T-helper 2 cell treated with Interferon-gamma antibody and Interleukin-4, amounts not matched to agents 100 ng/mL and 5 ng/mL, for 36 hours (primary cell): ENCODE data around the gene RASAL2. TPM values are rescaled to one million over a fixed set of nuclear protein-coding genes. Genes with fewer than 3 reads are reported as not detected.
"Not testable (repeated sequence)": the region's sequence is repeated elsewhere in the genome, so short reads cannot be mapped to it uniquely, and the experiment has no call there.

Experiments
- intact Hi-C: fragments of 100-400 bp; cut with micrococcal nuclease; formaldehyde crosslinking; loops from one replicate; pipeline ENCODE4 v1.15.1; 2023
- total RNA-seq: library from RNA; stranded (reverse); gene quantifications from 2 replicates; pipeline ENCODE4 v1.2.3, GENCODE V29; 2022

RASAL2 gene
- total RNA-seq, 1 donor from 2014 or later, result 0.05 TPM

- intact Hi-C loops, result no loop called here
Measured at GRCh38 chr1:178115260-178115659, 21.4 kb downstream of the RASAL2 start.

DNA sequence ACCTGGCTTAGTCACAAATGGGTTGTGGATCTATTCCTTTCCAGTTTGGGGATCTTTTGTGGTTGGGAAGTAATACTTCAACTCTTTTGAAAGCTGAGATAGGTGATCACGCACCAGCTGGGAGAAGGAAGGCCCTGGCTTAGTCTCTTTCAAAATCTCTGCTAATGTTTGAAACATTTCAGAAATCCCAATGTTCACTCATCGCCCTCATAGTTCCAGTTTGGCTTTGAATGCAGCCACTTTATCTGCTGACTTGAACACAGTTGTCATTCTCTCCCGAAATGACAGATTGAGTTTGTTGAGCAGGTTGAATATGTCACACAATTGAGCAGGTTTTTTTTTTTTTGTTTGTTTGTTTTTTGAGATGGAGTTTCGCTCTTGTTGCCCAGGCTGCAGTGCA, 24.6 kb downstream of the RASAL2 start:
- intact Hi-C loops, result no loop called here

DNA sequence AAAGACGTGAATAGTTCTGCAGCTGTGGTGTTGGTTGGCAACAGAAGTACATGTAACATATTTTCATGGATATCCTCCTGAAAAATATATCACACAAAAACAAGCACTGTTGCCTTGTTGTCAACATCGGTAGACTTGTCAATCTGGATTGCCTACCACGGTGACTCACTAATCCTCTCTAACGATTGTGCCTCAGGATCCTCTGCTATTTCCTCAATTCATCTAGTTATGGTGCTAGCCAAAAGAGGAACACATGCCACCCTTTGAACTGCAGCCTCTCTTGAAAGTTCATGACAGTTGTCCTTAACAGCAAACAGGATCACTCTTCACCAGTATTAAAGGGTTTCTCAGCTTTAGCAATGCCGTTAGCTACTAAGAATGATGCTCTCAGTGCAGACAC, 25.7 kb downstream of the RASAL2 start:
- intact Hi-C loops, result no loop called here

GRCh38 chr1:178120088-178120487, 26.2 kb downstream of the RASAL2 start:
- intact Hi-C loops, result no loop called here

DNA sequence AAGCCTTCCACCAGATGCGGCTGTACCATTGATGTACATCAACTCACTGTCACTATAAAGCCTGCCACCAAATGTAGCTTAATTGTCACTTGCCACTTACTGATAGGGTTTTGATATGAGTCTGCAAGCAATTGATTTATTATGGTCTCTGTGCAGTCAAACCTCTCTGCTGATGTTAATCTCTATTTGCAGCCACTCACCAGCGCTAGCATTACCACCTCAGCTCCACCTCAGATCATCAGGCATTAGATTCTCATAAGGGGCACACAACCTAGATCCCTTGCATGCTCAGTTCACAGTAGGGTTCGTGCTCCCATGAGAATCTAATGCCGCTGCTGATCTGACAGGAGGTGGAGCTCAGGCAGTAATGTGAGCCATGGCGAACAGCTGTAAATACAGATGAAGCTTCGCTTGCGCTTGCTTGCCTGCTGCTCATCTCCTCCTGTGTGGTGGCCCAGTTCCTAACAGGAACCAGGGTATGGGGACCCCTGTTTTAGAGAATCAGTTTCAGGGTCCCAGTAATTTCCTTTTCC, 26.7 kb downstream of the RASAL2 start:
- intact Hi-C loops, result not testable (repeated sequence)

GRCh38 chr1:178121883-178122282, 28.0 kb downstream of the RASAL2 start:
- intact Hi-C loops, result no loop called here

DNA sequence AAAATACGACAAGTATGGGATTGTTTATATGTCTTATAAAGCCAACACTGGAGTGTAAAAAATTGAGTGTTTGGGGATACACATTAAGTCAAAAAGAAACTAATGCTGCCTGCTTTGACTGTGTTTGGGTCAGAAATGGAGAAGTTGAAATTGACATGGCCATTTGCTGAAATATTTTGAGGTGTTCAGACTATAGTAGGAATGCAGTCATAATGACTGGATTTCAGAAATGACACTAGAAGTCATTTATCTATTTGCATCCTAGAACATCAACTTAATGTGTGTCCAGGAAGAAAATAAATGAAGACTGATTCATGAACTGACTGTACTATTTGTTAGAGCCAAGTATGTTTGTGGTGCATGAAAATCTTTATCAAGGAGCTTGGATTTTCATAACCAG, 28.4 kb downstream of the RASAL2 start:
- intact Hi-C loops, result no loop called here

DNA sequence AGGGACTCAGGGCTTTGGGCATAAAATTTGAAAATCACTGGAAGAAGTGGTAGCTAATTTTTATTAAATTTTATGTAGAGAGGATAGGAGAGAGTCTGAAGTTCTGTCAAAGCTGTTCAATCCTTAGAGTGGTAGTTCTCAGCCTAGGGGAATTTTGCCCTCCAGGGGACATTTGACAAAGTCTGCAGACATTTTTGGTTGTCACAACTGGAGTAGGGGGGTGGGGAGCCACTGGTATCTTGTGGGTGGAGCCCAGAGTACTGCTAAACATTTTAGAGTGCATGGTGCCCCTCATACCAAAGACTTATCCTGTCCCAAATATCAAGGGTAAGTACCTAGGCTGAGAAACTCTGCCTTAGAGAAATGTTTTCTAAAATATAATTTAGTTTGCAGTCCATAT, 30.2 kb downstream of the RASAL2 start:
- intact Hi-C loops, result no loop called here

- intact Hi-C loops, result no loop called here
Measured at GRCh38 chr1:178126261-178126660, 32.4 kb downstream of the RASAL2 start.

DNA sequence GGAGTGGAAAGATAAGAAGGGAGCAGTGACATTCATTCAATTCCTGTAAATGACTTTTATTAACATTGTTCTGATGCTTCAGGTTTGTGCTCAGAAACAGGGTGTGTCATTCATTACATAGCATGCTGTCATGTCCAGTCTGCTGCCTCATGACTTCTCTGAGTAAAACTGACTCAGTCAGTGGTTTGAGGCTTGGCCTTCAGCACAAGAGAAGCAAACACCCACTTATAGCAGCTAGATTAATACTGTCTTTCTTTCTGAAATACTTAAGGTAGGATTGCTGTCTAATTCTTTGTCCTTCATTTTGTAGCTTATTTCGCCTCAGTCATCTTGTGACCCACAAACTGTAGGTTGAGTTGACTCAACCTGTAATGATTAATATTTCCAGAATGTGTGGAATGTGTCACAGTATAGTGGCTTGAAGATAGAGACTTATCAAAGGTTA, 32.9 kb downstream of the RASAL2 start:
- intact Hi-C loops, result no loop called here

GRCh38 chr1:178127482-178128191, 33.7 kb downstream of the RASAL2 start:
- intact Hi-C loops, result no loop called here

DNA sequence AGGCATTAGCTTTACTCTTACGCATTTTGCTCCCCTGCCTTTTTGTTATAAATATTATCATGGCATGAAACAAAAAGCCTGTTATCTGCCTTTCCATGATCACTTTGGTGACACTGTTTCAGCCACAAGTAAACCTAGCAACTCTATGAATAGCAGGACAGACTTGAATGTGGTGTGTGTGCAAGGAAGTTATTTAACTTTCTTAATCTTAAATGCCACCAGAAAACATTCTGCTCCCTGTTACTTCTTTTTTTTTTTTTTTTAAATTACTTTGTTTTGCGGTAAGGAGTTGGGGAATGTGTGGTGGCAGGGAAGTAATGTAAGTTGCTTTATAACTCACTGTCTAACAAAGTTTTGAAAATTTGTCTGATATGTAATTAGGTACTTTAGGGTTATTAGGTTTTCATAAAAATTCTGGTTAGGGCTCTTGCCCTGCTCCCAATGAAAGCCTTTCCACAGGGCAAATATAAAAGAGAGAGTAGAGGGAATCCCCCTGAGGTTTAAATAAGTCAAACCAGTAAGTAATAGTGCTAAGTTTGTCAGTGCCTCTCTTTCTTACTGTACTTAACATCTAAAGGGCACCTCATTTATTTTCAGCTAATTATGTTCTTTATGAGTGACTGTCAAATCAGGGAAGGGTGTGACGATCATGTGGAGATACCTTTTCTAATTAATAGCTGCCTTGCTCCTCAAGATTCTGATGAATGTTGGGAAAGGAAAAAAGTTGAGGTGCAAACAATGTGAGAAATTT, 39.5 kb downstream of the RASAL2 start:
- intact Hi-C loops, result no loop called here

GRCh38 chr1:178134061-178134460, 40.2 kb downstream of the RASAL2 start:
- intact Hi-C loops, result no loop called here

DNA sequence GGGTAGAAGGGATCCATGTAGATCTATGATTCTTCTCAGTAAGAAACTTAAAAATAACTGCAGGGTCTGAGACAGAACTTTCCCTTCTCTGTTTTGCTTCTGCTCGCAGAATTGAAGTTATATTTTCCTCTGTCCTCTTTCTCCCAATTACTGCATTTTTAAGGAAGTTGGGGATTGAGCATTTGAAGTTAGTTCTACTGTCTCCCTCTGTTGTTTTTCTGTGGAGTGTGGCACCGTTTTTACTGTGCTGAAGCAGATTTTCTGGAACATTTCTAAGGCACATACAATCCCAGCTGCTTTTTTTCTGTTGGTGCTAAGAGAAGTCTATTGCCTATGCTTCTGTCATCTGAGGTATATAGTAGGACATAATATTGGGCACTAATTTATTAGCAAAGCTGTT, 43.3 kb downstream of the RASAL2 start:
- intact Hi-C loops, result no loop called here

GRCh38 chr1:178142806-178143205, 48.9 kb downstream of the RASAL2 start:
- intact Hi-C loops, result no loop called here

DNA sequence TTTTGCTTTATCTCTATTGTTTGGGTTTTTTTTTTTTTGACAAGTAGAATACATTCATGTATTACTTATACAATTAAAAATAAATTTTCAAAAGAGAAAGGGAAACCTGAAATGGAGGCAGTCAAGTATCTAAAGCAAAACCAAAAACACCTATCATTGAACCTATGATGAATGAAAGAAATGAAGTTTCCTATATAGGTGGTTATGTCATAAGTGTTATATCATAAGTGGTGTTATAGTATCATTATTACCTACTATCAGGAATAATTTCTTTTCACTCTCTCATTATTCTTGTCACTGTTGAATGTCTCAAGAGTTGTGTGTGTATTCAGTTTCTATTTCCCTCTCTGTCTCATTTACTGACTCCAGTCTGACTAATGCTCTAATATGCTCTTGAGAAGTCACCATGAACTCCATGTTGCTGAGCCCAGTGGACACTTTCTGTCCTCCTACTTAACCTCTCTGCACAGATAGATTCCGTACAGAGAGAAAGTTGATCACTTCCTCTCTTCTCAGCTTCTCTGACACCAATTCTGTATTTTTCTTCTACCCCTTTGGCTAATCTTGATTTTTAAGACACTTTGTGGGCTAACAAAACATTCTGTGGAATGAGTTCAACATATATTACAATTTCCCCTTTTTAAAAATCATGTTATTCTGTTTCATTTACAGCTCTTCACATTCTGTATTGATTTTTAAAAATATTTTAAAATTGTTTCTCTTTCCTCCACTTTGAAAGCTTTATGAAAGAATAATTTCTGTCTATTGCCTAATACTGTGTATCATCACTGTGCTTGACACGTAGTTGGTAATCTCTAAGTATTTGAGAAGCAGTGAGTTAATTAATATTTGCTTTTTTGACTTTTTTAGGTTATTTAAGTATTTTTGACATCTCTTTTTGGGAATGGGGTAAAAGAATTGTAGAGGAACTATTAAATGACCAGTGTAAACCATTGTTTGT, 50.1 kb downstream of the RASAL2 start:
- intact Hi-C loops, result no loop called here

DNA sequence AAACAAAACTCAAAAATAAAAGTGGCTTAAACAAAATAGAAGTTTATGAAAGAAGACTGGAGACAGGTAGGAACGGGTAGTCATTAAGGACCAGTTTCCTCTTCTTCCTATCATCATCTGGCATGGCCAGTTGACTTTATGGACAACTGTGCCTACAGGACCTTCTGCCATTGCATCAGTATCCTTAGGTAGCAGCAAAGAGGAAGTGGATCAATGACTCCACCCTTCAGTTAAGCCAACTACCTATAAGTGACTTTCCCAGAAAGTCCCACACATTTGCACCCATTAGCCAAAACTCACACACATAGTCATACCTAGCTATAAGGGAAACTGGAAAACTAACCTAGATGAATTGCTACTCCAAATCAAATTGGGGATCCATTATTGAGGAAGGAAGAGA, 51.7 kb downstream of the RASAL2 start:
- intact Hi-C loops, result no loop called here

- intact Hi-C loops, result no loop called here
Measured at GRCh38 chr1:178146436-178146835, 52.5 kb downstream of the RASAL2 start.

DNA sequence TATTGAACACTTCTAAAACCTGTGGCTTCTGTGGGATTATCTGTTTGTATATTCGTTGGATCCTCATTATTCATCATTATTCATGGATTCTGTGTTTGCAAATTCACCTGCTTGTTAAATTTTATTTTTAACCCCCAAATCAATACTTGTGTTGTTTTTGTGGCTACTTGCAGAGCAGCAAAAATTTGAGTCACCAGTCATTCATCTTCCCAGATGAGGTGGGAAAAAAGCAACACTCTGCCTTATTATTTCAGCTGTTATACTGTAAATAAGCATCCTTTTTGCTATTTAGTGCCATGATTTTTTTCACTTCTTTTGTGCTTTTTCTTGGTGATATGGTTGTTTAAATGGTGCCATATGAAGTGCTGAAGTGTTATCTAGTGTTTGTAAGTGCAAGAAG, 56.7 kb downstream of the RASAL2 start:
- intact Hi-C loops, result no loop called here

- intact Hi-C loops, result no loop called here
Measured at GRCh38 chr1:178151831-178152230, 57.9 kb downstream of the RASAL2 start.

DNA sequence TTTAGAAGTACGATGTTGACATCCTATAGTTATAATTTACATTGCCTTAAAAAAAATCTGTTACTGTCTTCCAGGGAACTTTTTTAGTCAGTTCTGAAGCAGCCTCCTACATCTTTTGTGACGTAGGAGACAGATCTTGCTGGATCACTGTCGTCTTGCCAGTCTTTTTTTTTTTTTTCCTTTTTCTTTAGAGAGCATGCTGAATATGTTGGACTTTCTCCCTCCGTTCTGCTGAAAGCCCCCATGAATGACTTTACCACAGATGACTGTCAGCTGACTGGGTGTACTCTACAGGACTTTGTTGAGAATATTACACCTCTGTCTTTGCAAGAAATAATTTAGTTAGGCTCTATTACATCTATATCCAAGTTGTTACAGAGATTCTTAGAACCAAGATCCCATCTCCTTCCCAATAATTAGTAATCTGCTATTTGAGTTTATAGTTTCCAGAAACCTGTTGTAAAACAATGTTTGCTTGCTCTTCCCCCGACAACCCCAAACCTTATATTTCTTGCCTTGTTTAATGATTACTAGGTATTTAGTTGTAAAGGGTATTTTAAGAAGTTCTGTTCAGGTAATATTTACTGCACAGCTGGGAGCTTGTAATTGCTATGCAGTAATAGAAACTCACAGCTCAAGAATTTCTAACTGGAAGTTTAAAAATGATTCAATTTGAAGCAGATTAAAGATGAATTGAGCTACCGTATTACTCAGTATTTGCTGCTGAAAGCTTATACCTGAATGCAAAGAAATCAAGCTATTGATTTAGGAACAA, 61.8 kb downstream of the RASAL2 start:
- intact Hi-C loops, result no loop called here
